NCI-H748 treated with DMSO at 0.1 percent for 48 hours (cell line): ENCODE data around the gene RALGAPB.

Source experiments
- DNase-seq: peaks from one replicate; lab custom pipeline; 2025; lab: John Stamatoyannopoulos, UW

Gene RALGAPB

GRCh38 chr20:38547288-38548085 lies 74.8 kb downstream of the RALGAPB start:
- no peak for DNase-seq

- DNase-seq: no peak
Measured at GRCh38 chr20:38548356-38549083, 75.9 kb downstream of the RALGAPB start.

GRCh38 chr20:38550274-38550673 lies 77.6 kb downstream of the RALGAPB start:
- DNase-seq: no peak

- no peak for DNase-seq
Measured at GRCh38 chr20:38551056-38551626, 78.5 kb downstream of the RALGAPB start.

GRCh38 chr20:38554986-38555385 lies 82.3 kb downstream of the RALGAPB start:
- no peak for DNase-seq

- no peak for DNase-seq
Measured at GRCh38 chr20:38555395-38555794, 82.8 kb downstream of the RALGAPB start.

GRCh38 chr20:38557174-38557573 lies 84.5 kb downstream of the RALGAPB start:
- no peak for DNase-seq

GRCh38 chr20:38558596-38559360 lies 86.1 kb downstream of the RALGAPB start:
- no peak for DNase-seq

- no peak for DNase-seq
Measured at GRCh38 chr20:38559764-38560163, 87.1 kb downstream of the RALGAPB start.

- no peak for DNase-seq
Measured at GRCh38 chr20:38563802-38564431, 91.3 kb downstream of the RALGAPB start.

GRCh38 chr20:38564680-38565079 lies 92.0 kb downstream of the RALGAPB start:
- no peak for DNase-seq

GRCh38 chr20:38566036-38566598 lies 93.5 kb downstream of the RALGAPB start:
- no peak for DNase-seq

GRCh38 chr20:38569747-38570525 lies 97.3 kb downstream of the RALGAPB start:
- no peak for DNase-seq

- DNase-seq: no peak
Measured at GRCh38 chr20:38573413-38573812, 100.8 kb downstream of the RALGAPB start.

- no peak for DNase-seq
Measured at GRCh38 chr20:38579219-38579910, 106.7 kb downstream of the RALGAPB start.

- DNase-seq: no peak
Measured at GRCh38 chr20:38579921-38580320, 107.3 kb downstream of the RALGAPB start.

GRCh38 chr20:38581013-38581412 lies 108.4 kb downstream of the RALGAPB start, which contains the start of gene ADIG:
Gene ADIG, plus strand, starts transcription at chr20:38581197. Its CDS starts 54 bp downstream, at chr20:38581251.
- DNase-seq: no peak

- DNase-seq: no peak
Measured at GRCh38 chr20:38581830-38582358, 109.3 kb downstream of the RALGAPB start.

- no peak for DNase-seq
Measured at GRCh38 chr20:38583306-38583705, 110.7 kb downstream of the RALGAPB start.
